IPS DF 19.7 (cell line): Measurements from ENCODE around the gene IQGAP2.
A peak's percentile ranks its signal among the peaks of the same experiment; 100 is the strongest.

Source experiments
- DNase-seq: peaks from one replicate; pipeline ENCODE4 v3.0.0-alpha.2; 2013; ENCODE audit warnings: low read depth, low spot score

IQGAP2 gene

DNA sequence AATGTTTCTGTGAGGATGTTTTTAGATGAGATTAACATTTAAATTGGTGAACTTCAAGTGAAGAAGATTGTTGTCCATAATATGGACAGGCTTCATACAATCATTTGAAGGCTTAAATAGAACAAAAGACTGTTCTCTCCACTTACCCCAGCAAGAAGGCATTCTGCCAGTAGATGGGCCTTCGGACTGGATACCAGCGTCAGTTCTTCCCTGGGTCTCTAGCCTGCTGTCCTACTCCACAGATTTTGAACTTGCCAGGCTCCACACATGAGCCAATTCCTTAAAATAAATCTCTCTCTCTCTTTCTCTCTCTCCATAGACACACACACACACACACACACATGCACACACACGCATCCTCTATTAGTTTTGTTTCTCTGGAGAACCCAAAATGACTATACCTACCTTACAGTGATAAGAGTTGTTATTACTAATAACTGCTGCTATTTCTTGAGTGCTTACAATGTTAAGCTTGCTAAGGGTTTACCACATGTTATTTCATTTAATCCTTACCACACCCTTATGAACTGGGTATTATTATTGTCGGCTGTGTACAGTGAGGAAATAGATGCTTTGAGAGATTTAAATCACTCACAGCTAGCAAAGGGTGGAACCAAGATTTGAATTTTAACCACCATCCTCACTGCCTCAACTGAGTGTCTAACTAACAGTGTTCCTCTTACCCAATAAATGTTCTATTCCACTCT lies 19.8 kb upstream of the IQGAP2 start:
- DNase-seq, result no peak

DNA sequence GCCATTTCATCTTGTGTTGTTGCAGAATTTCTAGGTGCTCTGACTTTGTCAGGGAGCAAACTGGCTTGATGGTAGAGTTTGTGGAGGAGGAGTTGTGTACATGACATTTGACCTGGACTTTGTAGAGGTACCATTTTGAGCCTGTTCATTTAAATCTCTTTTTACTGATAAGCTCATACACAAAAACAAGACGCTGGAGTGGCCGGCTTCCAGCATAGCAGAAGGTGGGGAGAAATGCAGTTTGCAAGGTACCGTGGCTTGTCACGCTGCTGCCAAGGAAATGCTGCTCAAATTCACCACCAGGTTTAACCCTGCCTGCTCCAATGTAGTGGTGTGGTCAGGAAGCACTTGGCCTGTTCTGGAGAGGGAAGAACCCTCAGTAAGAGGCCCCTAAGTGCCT lies 18.9 kb upstream of the IQGAP2 start:
- DNase-seq, result no peak

DNA sequence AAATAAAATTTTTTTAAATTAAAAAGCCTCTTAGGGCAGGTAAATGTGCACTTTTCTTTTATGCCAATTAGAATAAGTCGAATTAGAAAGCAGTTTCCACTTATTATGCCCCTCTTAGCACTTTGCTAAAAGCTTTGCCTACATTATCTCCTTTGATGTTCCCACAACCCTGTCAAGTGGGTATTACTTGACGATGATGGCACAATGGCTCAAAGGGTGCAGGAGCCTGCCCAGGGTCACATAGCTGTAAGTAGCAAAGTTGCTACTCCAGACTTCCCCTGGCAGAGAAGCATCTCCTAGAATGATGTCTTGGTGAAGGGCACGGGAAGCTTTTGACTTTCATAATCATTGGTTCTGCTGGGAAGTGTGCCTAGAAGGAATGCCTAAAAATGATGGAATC lies 18.4 kb upstream of the IQGAP2 start:
- DNase-seq, result no peak

DNA sequence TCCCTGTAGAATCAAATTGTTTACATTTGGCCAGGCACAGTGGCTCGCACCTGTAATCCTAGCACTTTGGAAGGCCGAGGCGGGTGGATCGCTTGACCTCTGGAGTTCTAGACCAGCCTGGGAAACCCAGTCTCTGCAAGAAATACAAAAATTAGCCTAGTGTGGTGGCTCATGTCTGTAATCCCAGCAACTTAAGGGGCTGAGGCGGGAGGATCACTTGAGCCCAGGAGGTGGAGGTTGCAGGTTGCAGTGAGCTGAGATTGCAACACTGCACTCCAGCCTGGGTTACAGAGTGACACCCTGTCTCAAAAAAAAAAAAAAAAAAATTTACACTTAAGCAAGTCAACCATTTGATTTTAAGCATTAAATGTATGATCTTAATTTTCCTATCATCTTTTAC lies 17.5 kb upstream of the IQGAP2 start:
- DNase-seq, result no peak

DNA sequence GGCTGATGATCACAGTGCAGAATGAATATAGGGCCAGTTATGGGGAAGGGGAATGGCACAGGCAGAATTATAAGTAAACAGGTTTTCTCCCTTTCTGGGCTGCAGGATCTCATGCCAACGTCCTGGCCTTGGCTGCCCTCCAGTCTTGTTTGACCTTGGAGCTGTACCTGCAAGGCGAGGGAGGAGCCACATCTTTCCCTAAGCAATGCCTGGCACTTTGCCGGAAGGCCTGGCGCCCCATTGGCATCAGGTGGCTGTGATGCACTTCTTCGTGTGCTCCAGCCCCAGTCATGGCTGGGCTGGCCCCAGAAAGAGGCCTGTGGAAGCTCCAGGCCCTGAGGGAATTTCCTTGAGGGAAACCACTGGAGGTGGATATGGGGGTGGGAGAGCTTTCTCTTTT lies 16.7 kb upstream of the IQGAP2 start:
- DNase-seq, result no peak

DNA sequence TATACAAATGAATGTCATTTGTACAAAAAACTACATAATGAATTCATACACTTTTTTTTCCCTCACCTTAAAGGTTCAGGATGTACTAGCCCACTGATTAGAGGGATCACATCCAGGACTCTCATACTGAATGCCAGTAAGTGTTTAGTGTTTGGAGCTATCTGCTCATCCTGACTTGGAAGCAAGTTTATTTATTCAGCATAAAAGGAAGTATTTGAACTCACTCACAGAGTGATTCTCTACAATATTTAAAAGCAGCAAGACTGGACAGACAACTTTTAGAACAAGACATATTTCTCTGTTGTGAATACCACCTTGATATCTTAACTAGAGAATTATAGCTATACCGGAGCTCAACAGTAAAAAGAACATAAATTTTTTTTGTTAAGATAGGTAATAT lies 14.8 kb upstream of the IQGAP2 start:
- DNase-seq, result no peak

DNA sequence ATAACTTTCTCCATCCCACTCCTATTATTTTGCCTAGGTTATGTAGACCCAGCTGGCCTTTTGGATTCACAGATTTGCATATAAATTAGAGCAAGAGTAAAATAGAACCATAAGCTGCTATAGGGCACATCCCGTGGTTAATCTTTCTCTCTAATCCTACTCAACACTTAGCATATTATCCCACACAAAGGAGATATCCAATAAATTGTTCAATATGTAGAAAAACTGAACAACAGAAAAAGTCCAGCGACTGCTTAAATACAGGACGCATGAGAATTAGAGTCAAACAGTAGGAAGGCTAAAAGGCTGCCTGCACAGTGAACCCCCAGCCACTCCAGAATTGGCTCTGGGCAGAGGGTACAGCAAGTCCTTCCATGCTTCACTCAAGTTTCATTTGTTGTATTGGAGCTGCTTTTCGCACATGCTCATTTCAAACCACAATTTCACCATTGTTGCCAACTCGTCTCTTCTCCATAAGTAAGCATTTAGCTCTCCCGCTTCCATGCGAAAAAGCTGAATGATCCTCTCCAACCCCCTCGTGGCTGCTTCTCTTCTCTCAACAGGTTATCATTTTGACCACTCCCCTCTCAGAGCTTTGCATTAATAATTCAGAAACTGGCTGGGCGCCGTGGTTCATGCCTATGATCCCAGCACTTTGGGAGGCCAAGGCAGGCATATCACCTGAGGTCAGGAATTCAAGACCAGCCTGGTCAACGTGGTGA lies 14.1 kb upstream of the IQGAP2 start:
- no peak for DNase-seq

DNA sequence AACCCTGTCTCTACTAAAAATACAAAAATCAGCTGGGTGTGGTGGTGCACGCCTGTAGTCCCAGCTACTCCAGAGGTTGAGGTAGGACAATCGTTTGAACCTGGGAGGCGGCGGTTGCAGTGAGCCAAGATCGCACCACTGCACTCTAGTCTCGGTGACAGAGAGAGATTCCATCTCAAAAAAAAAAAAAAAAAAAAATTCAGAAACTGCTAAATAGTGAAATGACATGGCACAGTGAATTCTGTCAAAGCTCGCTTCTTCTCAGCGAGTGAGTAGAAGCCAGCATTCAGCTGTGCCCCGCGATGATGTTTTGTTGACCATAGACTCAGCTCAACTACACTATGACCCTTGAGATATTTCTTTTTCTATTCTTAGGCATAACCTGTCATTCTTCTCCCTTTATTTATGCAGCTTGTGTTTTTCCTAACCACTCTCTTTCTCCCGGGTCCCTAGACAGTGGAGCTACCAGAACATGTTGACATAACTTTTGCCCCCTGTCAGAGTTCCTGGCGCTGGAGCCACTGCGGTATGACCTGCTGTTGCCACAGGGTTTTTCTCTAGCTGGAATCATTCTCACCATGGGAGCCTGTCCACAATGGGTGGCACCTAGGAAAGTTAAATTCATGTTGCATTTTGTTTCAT lies 13.5 kb upstream of the IQGAP2 start:
- DNase-seq, result no peak

DNA sequence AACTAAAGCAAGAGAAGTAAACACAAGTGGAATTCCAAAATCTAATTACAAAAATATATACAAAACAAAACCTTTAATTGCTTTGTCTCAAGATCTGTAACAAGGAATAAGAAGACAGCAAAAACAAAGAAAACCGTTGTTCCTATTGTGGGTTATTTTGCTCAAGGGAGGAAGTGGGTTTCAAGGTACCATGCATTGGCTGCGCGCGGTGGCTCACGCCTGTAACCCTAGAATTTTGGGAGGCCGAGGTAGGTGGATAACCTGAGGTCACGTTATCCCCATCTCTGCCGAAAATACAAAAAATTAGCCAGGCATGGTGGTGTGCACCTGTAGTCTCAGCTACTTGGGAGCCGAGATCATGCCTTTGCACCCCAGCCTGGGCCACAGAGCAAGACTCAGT lies 12.1 kb upstream of the IQGAP2 start:
- no peak for DNase-seq

DNA sequence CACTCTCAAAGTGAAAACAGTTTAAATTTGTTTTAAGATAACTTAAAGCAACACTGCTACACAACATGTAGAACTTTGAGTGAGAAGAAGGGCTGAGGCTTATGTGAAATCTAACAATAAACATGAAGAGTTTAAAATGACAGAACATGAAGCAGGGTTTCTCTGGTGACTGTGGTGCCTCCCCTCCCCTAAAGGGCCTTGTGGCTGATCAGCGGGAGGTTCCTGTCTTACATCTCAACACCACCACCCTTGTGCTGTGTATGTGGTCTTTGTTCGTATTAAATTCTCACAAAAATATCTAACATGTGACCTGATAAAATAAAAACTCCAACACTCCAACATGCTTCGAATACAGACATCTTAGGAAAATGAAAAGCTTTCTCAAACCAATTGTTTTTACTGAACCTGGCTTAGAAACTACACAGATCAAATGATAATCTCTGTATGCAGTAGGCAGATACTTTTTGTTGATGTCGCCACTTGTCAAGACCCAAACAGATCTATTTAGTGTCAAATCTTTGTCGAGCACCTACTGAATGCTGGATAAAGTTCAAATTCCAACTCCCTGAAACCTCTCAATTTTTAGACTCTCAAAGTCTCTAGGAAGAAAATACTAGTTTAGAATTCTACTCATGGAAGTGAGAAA lies 9.9 kb upstream of the IQGAP2 start:
- no peak for DNase-seq

DNA sequence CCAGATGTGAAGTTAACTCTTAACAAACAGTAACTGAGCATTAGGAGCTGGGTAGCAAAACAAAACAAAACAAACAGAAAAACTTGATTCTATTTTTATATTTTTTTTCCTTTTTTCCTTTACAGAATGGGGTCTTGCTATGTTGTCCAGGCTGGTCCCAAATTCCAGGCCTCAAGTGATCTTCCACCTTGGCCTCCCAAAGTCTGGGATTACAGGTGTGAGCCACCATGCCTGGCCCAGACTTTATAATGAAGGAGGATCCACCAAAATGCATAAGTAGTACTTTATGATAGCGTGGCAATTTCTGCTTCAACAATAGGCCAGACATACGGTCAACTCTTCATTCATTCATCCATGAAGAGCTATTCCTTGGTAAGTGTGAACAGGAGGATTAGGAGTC lies 5.9 kb upstream of the IQGAP2 start:
- DNase-seq, result no peak

DNA sequence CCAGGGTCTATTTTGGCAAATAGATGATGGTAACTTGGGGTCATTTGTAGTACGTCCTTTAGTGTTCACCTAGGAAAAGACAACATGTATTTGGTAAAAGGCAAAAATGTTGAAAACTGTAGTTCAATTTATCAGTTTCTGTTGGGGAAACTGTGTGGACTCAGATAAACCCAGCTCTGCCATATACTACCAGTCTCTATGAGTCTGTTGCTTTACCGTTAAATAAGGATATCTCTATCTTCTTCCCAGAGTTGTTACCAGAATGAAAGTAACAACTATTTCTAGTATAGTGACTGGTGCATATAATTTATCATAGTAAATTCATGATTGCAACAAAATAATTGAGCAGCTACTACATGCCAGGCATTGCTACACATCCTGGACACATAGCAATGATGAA lies 3.8 kb upstream of the IQGAP2 start:
- no peak for DNase-seq

DNA sequence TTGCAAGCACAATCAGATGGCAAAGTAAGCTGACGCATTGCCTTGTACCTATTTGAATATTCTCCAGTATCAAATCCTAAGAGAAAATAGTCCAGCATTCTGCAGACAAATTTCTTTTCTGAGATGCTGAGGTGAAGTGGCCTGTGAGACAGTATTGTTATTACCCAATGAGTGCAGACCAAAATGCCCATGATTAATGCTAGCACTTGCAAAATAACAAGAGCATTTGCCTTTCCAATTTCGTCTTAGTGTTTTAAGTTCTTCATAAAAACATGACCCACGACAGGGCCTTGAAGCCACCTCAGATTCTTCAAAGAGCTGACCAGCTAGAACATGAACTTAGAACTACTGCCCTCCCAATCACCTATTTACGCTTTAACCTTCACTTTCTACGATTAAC lies 2.6 kb upstream of the IQGAP2 start:
- no peak for DNase-seq

DNA sequence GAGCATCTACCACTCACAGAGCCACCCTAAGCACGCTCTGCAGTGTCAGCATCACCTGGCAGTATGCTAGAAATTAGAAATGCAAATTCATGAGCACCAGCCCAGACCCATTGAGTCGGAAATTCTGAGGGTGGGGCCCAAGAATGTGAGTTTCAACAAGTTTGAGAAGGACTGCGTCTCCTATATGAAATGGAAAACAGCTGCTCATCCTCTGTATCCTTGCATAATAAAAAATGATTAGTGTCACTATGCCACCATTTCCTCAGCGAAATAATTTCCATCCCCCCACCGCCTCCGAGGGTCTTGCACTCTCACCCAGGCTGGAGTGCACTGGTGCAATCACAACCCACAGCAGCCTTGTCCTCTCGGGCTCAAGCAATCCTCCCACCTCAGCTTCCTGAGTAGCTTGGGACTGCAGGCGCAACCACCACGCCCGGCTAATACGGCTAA lies 1.3 kb upstream of the IQGAP2 start:
- no peak for DNase-seq

DNA sequence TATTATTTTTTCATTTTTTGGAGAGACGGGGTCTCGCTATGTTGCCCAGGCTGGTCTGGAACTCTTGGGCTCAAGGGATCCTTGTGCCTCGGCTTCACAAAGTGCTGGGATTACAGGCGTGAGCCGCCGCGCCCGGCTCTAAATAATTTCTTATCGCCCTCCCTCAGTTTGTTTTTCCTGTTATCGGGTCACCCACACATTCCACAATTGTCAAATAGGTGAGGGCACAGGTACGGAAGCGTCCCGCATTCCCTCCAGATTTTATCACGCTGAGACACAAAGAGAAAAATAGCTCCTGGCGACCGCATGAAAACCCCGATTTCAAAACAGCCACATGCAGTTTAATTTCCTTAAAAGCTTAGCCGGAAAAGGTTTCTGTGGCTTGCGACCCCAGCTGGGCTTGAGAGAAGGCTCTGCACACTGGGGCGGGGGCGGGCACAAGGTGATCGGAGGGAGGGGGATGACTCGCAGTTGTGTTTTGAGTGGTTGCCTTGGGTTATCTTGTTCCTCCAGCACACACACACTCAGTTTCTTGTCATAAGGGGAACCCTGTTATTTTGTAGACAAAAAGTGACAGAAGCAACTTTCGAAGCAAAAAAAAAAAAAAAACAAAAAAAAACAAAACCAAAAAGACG lies 717 bp upstream of the IQGAP2 start:
- DNase-seq, result peak; percentile 40

DNA sequence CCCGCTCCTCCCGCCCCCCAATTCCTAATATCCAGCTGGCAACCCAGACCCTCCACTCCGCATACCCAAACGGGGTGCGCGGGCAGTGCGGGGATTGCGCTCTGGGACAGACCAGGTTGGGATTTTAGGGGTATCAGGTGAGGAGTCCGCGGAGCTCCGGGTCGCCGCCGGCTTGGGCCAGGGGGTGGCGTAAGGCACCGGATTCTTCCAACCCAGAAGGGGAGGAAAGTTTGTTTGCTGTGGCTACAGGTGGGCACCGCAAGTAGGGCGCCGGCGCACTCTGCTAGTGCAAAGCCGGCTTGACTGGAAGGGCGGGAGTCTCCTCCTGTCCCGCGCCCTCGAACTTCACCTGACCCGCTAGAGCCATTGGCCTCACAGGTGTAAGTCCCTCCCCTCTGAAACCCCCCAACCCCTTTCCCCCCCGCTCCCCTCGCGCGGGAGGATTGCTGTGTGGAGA lies 709 bp downstream of the IQGAP2 start:
- DNase-seq, result peak; percentile 76

DNA sequence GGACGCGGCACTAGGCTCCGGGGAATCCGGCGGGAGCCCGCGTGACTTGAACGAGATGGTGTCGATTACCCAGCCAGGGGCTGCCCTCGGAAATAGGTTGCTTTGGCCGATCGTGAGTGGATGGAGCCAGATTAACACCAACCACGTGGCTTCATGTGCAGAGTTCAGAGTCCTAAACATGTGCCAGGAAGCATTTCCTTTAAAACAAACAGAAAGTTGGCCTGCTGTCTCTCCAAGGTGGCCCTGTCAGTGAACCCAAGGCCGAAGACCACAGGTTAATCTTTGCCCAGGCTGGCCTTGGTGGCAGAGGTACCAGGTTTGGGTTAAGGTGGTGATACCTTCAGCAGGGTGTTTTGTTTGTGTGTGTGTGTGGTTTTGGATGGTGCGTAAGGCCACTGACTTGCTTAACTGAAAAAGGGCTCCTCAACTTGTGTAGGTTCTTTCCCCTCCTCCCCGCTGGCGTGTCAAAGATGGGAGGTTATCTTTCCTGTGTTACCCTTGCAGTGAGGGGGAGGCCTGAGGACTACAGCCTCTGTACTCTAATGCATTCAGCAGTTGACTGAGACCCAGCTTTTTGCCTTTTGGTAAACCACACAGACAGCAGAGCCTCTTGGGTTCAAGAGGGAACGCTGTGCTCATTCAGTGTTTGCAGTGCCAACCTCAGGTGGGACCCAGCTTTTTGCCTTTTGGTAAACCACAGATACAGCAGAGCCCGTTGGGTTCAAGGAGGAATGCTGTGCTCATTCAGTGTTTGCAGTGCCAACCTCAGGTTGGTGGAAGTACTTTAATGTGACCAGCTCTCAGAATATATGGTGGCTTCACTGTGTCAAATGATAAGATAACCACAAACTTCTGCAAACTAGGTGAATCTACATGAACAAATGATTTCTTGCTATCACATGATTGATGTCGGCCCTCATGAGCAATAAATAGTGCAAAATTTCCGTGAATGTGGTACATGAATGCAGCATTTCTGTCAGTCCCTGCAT lies 1.4 kb downstream of the IQGAP2 start:
- no peak for DNase-seq

DNA sequence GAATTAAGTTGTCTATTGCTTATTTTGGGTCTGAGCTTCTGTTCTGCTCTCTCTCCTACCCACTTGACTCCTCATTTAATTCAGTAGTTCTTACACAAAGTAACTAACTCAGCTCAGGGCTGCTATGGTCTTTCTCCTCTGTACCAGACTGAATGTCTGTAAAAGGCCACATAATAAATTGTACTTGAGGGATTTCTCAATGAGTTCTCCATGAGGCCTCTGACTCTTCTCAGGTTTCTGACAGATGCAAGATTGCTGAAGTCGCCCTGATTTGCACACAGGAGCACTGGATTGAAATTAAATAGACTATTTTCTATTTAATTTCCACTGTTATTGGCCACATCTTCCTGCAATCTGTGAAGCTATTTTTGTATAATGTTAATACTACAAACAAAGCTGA lies 2.9 kb downstream of the IQGAP2 start:
- no peak for DNase-seq

DNA sequence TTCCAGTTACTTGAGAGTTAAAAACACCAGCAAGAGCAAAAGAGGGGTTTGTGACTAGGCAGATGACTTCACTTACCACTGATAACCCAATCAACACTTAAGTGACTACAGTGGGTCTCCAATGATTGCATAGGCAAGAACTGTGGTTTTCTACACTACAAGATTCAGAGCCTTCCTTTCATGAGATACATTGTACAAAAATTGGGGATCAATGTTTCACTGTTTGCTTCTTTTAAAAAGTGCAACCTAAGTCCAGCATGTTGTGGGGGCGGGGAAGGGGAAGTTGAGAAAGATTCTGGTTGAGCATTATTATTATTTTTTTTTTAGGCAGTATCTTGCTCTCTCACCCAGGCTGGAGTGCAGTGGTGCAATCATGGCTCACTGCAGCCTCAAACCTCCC lies 3.6 kb downstream of the IQGAP2 start:
- DNase-seq, result no peak

DNA sequence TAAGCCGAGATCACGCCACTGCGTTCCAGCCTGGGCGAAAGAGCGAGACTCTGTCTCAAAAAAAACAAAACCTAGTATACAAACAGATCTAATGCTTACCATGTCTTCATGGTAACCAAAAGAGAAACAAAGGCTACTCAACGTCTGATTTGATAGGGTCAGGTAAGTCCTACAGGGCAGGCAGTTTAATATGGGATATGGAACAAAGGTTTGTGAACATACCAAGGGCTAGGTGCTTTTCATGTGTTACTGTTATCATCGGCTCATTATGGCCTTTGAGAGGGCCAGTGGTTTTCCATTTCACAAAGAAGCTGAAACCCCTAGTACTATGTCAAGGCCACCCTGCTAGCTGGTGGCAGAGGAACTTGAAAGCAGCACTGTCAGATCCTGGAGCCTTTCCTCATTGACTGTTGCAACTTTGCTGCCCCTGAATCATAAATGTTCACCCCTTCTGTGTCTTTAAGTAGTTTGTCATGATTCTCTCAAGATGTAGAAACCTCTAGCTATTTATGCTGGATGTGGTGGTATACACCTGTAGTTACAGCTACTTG lies 5.1 kb downstream of the IQGAP2 start:
- no peak for DNase-seq
